A549 (cell line): ENCODE data around the gene CISTR. TPM values are rescaled to one million over a fixed set of nuclear protein-coding genes. Genes with fewer than 3 reads are reported as not detected.

ENCODE experiments used
- ATAC-seq, 2 experiments: fragments of 200-7000 bp in 1 of 2; fragments of >200 bp in 1 of 2; cut with Nextera tagmentation in 1 of 2; cut with Tn5 transposase in 1 of 2; 3 replicates each; pipeline versions ENCODE4 v1.8.0 to v1.9.1; 2018 to 2020; ENCODE audit warnings: mild to moderate bottlenecking in 1 of 2, moderate library complexity in 1 of 2
- CTCF ChIA-PET: fragments of 300-600 bp; sonication (Branson Sonifier 250); formaldehyde crosslinking; extraction: SDS; loops from one replicate; lab custom pipeline; 2021; ENCODE audit warnings: antibody characterized with exemption, inconsistent platforms; lab: Yijun Ruan, JAX
- POLR2A ChIA-PET: fragments of 350-600 bp; formaldehyde crosslinking; extraction: SDS; loops from one replicate; lab custom pipeline; 2021; ENCODE audit warnings: antibody characterized with exemption, inconsistent platforms; lab: Yijun Ruan, JAX
- DNase-seq, 2 experiments: peaks; one replicate each; pipeline versions ENCODE4 v3.0.0 to v3.0.0-alpha.2; 2011 to 2016; ENCODE audit warnings: low read depth in 1 of 2, low spot score in 1 of 2
- FAIRE-seq: peaks from 2 replicates; lab custom pipeline; 2011; peaks lifted over from hg19 to GRCh38; lab: Jason Lieb, UNC
- H3K27ac ChIP-seq, 2 experiments: fragments of >200 bp; sonication (Bioruptor Twin); formaldehyde crosslinking; 3 replicates each; pipeline ENCODE4 v1.5.1; 2016 to 2017
- H3K4me1 ChIP-seq: fragments of >200 bp; sonication (Bioruptor Twin); formaldehyde crosslinking; 3 replicates; pipeline ENCODE4 v1.6.1; 2016
- H3K4me2 ChIP-seq: fragments of >200 bp; sonication (Bioruptor Twin); formaldehyde crosslinking; 3 replicates; pipeline ENCODE4 v1.6.1; 2016
- H3K4me3 ChIP-seq: fragments of >200 bp; sonication (Bioruptor Twin); formaldehyde crosslinking; 3 replicates; pipeline ENCODE4 v1.5.1; 2016
- H3K9me3 ChIP-seq: fragments of >200 bp; sonication (Bioruptor Twin); formaldehyde crosslinking; 3 replicates; pipeline ENCODE4 v1.6.1; 2016
- ESRRA ChIP-seq: fragments of 150-350 bp; IDR thresholded peaks from 2 replicates; pipeline ENCODE4 v1.6.1; 2014; ENCODE audit warnings: mild to moderate bottlenecking, low read length, borderline replicate concordance
- FOSL2 ChIP-seq, 2 experiments: fragments of 450-650 bp in 1 of 2; fragments of >200 bp in 1 of 2; sonication (Bioruptor Twin) in 1 of 2; formaldehyde crosslinking; IDR thresholded peaks; 2 replicates each; pipeline versions ENCODE4 v1.5.0 to v1.6.1; 2016 to 2020; ENCODE audit warnings: mild to moderate bottlenecking in 1 of 2, moderate library complexity in 1 of 2
- GATA3 ChIP-seq: IDR thresholded peaks from 2 replicates; pipeline ENCODE4 v1.6.1; 2012; ENCODE audit warnings: borderline replicate concordance
- HOXB5 ChIP-seq: fragments of 250-450 bp; sonication (Bioruptor Pico); IDR thresholded peaks from 2 replicates; pipeline ENCODE4 v1.5.0; 2020; ENCODE audit warnings: mild to moderate bottlenecking, moderate library complexity
- JUN ChIP-seq, 2 experiments: fragments of >200 bp; sonication (Bioruptor Twin); formaldehyde crosslinking; IDR thresholded peaks; 2 replicates in 1 of 2; 3 replicates in 1 of 2; pipeline ENCODE4 v1.6.1; 2016 to 2017
- JUNB ChIP-seq: fragments of >200 bp; sonication (Bioruptor Twin); formaldehyde crosslinking; IDR thresholded peaks from 2 replicates; pipeline ENCODE4 v1.6.1; 2016
- MAFK ChIP-seq: fragments of 450-650 bp; IDR thresholded peaks from 2 replicates; pipeline ENCODE4 v1.6.1; 2014; ENCODE audit not compliant: partially characterized antibody
- NPAS2 ChIP-seq: fragments of 250-450 bp; sonication (Bioruptor Pico); IDR thresholded peaks from 2 replicates; pipeline ENCODE4 v1.8.0; 2022; ENCODE audit warnings: mild to moderate bottlenecking, moderate library complexity, borderline replicate concordance
- PHF8 ChIP-seq: fragments of 200-600 bp; sonication (generic); IDR thresholded peaks from 2 replicates; pipeline ENCODE4 v1.6.1; 2016; ENCODE audit warnings: low read depth, mild to moderate bottlenecking, antibody characterized with exemption, moderate library complexity, borderline replicate concordance
- RARB ChIP-seq: fragments of 250-450 bp; sonication (Bioruptor Pico); IDR thresholded peaks from 2 replicates; pipeline ENCODE4 v1.8.0; 2021; ENCODE audit warnings: mild to moderate bottlenecking, moderate library complexity
- RCOR1 ChIP-seq: fragments of 150-350 bp; IDR thresholded peaks from 2 replicates; pipeline ENCODE4 v1.6.1; 2014; ENCODE audit warnings: antibody characterized with exemption, low read length, low read depth
- SMC3 ChIP-seq: fragments of >200 bp; sonication (Bioruptor Twin); formaldehyde crosslinking; IDR thresholded peaks from 3 replicates; pipeline ENCODE4 v1.6.1; 2018; ENCODE audit warnings: inconsistent platforms
- USF2 ChIP-seq: fragments of 450-650 bp; IDR thresholded peaks from 2 replicates; pipeline ENCODE4 v1.6.1; 2014; ENCODE audit warnings: antibody characterized with exemption
- ZC3H11A ChIP-seq: fragments of 450-650 bp; IDR thresholded peaks from 2 replicates; pipeline ENCODE4 v1.6.1; 2014; ENCODE audit warnings: antibody characterized with exemption, mild to moderate bottlenecking
- ZFP36 ChIP-seq: fragments of 450-650 bp; IDR thresholded peaks from 2 replicates; pipeline ENCODE4 v1.6.1; 2014; ENCODE audit warnings: borderline replicate concordance; ENCODE audit not compliant: partially characterized antibody
- ZNF302 ChIP-seq: fragments of 250-450 bp; sonication (Bioruptor Pico); IDR thresholded peaks from 2 replicates; pipeline ENCODE4 v1.9.0; 2021; ENCODE audit warnings: inconsistent platforms, mild to moderate bottlenecking, moderate library complexity
- WGBS: methylation state at CpG from one replicate; pipeline ENCODE4 v1.1.6; 2017; ENCODE audit errors: missing lambda C conversion rate; 5-methylcytosine and 5-hydroxymethylcytosine counted together
- polyA plus RNA-seq, 4 experiments: library from polyadenylated mRNA; depleted of rRNA in 3 of 4; stranded (reverse); fragments of >200 nt; fragmentation: RNase III in 1 of 4; extraction: RNeasy Plus Mini Kit Qiagen cat#74134 plus additional on column Dnase treatment in 1 of 4; gene quantifications; 2 replicates in 3 of 4; 3 replicates in 1 of 4; pipeline ENCODE4 v1.2.3, GENCODE V29; 2011 to 2017
- TF ChIP-seq, protein P1 (sequence below): fragments of 250-450 bp; sonication (Bioruptor Pico); IDR thresholded peaks from 2 replicates; pipeline ENCODE4 v1.5.0; 2020; ENCODE audit warnings: low read depth, mild to moderate bottlenecking, moderate library complexity
- TF ChIP-seq, protein P2 (sequence below): fragments of >200 bp; sonication (Bioruptor Twin); formaldehyde crosslinking; IDR thresholded peaks from 3 replicates; pipeline ENCODE4 v1.6.1; 2016

The CISTR gene
- polyA plus RNA-seq, 2 of the 4 experiments (the other 2 are of a cell fraction): not detected

DNA sequence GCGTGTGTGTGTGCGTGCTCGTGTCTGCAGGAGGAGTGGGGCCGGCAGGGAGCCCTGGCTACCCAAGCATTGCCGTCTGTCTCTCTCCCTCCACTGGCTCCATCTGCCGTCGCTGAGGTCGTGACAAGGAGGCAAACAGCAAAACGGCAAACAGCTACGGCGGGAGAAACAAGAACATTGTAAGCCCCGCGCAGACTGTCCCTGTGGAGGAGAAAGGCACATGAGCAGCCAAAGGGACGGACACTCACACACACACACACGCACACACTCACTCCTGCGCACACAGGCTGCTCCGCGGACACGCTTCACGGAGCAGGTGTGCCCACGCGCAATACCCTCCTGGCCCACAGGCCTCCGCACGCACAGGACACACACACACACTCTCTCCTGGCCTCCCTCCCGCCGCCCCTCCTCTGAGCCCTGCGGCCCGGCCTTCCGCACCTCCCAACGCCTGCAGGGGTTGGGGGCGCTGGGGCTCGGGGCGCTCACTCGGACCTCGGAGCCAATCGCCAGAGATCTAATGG, 905 bp downstream of the CISTR start (continued):
- TF ChIP-seq GATA3: no peak

GRCh38 chr12:53749986-53750811, 1.6 kb downstream of the CISTR start:
- no peak overlapping the region for H3K4me2 ChIP-seq
- no peak for TF ChIP-seq SMC3
- H3K4me1 ChIP-seq: 0 out of 3 replicates have a peak, but pooled peaks cover 4% of the 10 kb centered on the region
- no peaks in the 10 kb centered on the region for H3K9me3 ChIP-seq
- 77% methylated on average over 10 of the region's 10 CpGs for WGBS
- ChIA-PET CTCF (interaction anchor here (0.6 to 12.9 kb wide), 5 partner anchors 7 to 48 kb away, joined by 3 to 199 read pairs (median 3); no protein-coding TSS in a partner anchor), POLR2A (no interaction called here)
- H3K4me3 ChIP-seq: no peak overlapping the region
- DNase-seq (no peak), ATAC-seq (no peak), FAIRE-seq (no peak)
- no peak overlapping the region for H3K27ac ChIP-seq

DNA sequence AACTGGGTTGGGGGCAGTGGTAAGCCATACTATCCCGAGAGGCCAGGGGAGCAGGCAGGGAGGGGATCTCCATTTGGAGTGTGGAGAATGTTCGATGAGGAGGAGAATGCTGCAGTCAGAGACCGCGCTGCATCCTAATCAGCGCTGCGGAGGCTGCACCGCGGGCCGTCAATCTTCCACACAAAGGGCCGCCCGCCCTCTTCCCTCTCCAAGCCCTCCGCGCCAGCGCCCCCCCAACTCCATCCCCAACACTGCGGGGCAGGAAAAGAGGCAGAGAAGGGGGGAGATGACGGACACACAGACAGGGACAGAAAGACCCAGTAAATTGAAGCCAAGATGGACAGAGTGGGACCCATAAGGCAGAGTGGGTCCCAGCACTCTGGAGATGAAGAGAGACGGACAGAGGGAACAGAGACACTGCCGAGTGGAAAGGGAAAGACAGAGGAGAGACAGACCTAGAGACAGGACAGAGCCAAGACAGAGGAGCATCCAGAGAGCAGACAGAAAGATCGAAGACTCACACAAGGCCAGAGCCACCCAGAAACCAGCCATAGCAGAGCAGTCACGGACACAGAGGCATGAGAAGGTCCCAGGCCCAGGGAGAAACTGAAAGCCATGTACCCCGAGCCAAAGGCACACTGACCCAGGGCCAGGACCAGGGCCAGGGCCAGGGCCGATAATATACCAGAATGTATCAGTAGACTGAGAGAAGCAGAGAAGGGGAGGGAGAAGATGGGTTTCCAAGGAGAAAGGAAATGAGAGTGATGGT, 3.5 kb downstream of the CISTR start:
- POLR2A ChIA-PET: no interaction called here
- Histone ChIP-seq H3K9me3 (no peaks in the 10 kb centered on the region), H3K27ac (no peak overlapping the region), H3K4me2 (no peak overlapping the region), H3K4me1 (no peaks in the 10 kb centered on the region), H3K4me3 (no peak overlapping the region)
- FAIRE-seq (no peak), ATAC-seq (no peak), DNase-seq (no peak)
- 57% methylated on average over 22 of the region's 22 CpGs for WGBS
- CTCF ChIA-PET: interaction anchor here (0.8 to 24.8 kb wide), 15 partner anchors 8 to 489 kb away, joined by 3 to 833 read pairs (median 11); partner anchors contain the start of genes CALCOCO1, CISTR and HOXC10
- TF ChIP-seq, protein P1, sequence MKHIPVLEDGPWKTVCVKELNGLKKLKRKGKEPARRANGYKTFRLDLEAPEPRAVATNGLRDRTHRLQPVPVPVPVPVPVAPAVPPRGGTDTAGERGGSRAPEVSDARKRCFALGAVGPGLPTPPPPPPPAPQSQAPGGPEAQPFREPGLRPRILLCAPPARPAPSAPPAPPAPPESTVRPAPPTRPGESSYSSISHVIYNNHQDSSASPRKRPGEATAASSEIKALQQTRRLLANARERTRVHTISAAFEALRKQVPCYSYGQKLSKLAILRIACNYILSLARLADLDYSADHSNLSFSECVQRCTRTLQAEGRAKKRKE (CRISPR knock-in tag): no peak
- TF ChIP-seq ZNF302 (CRISPR knock-in tag) (no peak), NPAS2 (CRISPR knock-in tag) (no peak), ZFP36 (no peak), HOXB5 (no peak)

DNA sequence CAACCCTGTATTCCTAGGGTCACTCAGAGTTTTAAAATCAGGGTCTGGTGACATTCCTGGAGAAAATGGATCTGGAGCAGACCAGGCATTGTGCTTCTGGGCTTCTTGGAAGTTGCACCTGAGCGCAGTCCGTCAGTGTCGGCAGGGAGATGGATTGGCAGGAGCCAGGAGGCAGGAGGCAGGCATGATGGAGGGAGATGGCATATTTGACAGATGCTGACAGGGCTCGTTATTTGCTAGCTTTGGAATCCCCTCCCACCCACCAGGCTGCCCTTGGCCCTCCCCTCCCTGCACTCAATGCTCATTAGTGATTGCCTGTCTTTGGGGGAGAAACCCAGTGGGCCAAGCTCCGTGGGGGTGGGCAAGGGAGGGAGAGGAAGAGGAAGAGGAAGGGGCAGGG, 4.7 kb downstream of the CISTR start:
- H3K27ac ChIP-seq: no peak overlapping the region
- peak in 1 of 2 experiments; percentile 18; a peak in 3 of 6 replicates for ATAC-seq

More for the DNA sequence above, 4.7 kb downstream of the CISTR start:
- ChIA-PET CTCF (interaction anchor here (0.6 to 24.8 kb wide), 65 partner anchors 9 to 1324 kb away, joined by 3 to 833 read pairs (median 4); partner anchors contain the start of genes ATP5MC2, CALCOCO1, CISTR and HOXC10), POLR2A (no interaction called here)
- TF ChIP-seq PHF8: no peak
- no peak for TF ChIP-seq ZC3H11A
- TF ChIP-seq JUN (IDR thresholded peaks at IDR 0.05): no peak
- no peak for TF ChIP-seq USF2
- no peak for TF ChIP-seq MAFK
- no peak for TF ChIP-seq JUNB
- TF ChIP-seq RARB (CRISPR knock-in tag): no peak
- no peak for TF ChIP-seq ESRRA
- TF ChIP-seq, protein P2, sequence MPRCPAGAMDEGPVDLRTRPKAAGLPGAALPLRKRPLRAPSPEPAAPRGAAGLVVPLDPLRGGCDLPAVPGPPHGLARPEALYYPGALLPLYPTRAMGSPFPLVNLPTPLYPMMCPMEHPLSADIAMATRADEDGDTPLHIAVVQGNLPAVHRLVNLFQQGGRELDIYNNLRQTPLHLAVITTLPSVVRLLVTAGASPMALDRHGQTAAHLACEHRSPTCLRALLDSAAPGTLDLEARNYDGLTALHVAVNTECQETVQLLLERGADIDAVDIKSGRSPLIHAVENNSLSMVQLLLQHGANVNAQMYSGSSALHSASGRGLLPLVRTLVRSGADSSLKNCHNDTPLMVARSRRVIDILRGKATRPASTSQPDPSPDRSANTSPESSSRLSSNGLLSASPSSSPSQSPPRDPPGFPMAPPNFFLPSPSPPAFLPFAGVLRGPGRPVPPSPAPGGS: no peak
- TF ChIP-seq FOSL2 (IDR thresholded peaks at IDR 0.05): no peak
- no peak for TF ChIP-seq FOSL2 (CRISPR knock-in tag; IDR thresholded peaks at IDR 0.05)
- TF ChIP-seq RCOR1: no peak
- Histone ChIP-seq H3K4me1 (no peaks in the 10 kb centered on the region), H3K4me3 (no peak overlapping the region), H3K9me3 (no peaks in the 10 kb centered on the region), H3K4me2 (peak overlapping the region; percentile 11; the same call in 1 of the 3 replicates)
- WGBS: 11% methylated on average over 5 of the region's 5 CpGs
- DNase-seq (no peak), FAIRE-seq (no peak)
